Left forelimb (tissue), 1 donor: ENCODE data around the gene TOR1AIP1.

Experiments
- DNase-seq: peaks from one replicate; pipeline ENCODE4 v3.0.0-alpha.2; 2018; ENCODE audit warnings: low spot score

TOR1AIP1 gene

GRCh38 chr1:179881642-179882252 is 338 bp upstream of the TOR1AIP1 start:
- DNase-seq, result no peak

DNA sequence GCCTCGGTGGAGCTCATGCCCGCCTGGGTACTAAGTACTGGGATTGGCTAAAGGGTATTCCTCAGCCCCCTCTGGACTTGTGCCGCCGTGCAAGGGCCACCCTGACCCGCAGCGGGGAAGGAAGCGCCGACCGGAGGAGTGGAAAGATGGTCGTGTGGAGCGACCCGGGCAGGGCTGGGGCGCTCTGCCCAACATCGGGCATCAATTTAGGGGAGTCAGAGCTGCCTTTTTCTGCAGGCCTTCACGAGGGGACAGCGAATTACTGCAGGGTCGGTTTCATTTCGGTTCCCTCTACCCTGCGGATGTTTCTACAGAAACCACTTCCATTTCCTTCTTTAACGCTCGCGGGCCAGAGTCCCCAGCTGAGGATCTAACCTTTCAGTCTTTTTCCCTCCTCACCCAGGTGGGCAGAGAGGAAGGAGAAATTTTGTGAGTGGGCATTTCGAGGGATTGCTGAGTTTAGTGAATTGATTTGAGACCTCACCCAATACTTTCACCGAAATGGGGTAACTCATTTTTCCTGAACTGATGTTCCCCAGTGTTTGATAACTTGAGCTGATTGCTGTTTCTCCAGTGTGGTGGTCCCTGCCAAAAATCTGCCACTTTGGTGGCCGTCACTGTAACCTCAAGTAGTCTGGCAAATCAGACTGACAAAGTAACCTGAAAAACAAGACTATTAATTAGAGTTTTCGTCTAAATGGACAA is 1.1 kb downstream of the TOR1AIP1 start:
- DNase-seq, result no peak

- DNase-seq, result no peak
These were observed 1.7 kb downstream of the TOR1AIP1 start for GRCh38 chr1:179883745-179884138.

GRCh38 chr1:179888071-179888470 is 6.0 kb downstream of the TOR1AIP1 start:
- no peak for DNase-seq

DNA sequence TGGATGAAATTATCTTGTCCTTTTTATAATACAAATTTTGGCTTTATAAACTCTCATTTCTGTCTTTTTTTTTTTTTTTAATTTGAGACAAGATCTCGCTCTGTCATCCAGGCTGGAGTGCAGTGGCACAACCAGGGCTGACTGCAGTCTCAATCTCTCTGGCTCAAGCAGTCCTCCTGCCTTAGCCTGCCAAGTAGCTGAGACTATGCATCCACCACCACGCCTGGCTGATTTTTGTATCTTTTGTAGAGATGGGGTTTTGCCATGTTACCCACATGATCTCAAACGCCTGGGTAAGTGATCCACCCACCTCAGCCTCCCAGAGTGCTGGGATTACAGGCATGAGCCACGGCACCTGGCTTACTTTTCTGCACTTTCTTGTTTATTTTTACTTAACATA is 7.5 kb downstream of the TOR1AIP1 start:
- no peak for DNase-seq

GRCh38 chr1:179910934-179911333 is 28.8 kb downstream of the TOR1AIP1 start:
- no peak for DNase-seq

DNA sequence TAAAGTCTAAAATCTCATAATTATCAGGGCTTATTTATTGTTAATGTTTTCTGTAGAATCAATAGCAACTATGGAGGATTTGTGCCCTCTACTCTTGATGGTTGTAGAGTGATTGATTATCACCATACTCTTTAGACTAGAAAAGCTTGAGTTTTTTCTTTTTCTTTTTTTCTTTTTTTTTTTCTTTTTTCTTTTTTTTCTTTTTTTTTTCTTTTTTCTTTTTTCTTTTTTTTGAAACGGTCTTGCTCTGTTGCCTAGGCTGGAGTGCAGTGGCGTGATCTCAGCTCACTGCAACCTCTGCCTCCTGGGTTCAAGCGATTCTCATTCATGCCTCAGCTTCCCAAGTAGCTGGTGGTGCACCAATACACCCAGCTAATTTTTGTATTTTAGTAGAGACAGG is 29.7 kb downstream of the TOR1AIP1 start:
- no peak for DNase-seq

GRCh38 chr1:179917601-179918429 is 35.7 kb downstream of the TOR1AIP1 start:
- DNase-seq, result no peak

DNA sequence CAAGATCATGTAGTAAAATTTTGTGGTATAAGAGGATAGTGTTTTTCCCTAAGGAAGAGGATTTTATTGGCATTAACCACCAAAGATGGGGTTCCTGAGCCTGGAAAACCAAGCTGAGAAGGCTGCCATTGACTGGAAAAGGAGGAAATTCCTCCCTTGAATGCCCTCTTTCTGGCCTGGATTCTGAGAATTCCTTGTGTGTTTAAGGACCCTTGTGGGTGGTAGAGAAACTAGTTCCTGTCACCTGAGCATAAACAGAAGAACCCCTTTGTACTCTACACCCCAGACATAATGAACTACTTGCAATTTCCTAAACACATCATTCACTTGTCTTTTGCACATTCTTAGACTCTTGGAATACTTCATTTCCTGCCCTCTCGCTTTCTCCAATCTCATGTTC is 39.4 kb downstream of the TOR1AIP1 start:
- DNase-seq, result no peak

- no peak for DNase-seq
These were observed 40.1 kb downstream of the TOR1AIP1 start for GRCh38 chr1:179921981-179922872.

- DNase-seq, result no peak
These were observed 40.9 kb downstream of the TOR1AIP1 start for GRCh38 chr1:179923029-179923428.

DNA sequence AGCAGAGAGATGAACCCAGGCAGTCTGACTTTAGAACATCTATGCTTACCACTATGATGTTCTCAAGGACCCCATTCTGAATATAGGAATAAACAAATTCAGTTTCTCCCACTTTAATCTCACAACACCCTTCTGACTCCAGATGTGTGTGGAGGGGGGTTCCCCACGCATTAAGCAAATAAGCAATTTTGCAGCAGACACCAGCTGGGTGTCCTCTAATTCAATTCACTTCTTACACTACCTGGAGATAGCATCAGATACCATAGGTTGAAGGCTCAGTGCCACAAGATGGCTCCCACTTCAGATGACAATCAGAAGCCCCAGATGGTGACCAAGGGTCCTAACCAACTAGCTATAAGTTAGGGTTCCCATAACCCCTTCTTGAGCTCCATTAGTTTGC is 42.2 kb downstream of the TOR1AIP1 start:
- DNase-seq, result no peak

DNA sequence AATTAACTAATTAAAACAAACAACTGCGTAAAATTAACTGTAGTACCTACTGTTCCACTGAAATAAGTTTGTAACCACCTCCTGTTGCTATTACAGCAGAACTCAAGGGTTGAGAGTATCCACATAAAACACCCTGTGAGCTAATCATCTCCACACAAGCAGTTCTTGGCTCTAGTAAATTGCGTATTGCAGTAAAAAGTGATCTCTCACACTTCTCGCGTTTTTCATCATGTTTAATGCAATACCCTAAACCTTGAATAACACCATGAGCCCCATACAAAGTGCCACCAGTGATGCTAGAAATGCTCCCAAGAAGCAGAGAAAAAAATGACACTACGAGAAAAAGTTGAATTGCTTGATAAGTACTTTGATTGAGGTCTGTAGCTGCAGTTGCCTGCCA is 43.2 kb downstream of the TOR1AIP1 start:
- DNase-seq, result no peak

DNA sequence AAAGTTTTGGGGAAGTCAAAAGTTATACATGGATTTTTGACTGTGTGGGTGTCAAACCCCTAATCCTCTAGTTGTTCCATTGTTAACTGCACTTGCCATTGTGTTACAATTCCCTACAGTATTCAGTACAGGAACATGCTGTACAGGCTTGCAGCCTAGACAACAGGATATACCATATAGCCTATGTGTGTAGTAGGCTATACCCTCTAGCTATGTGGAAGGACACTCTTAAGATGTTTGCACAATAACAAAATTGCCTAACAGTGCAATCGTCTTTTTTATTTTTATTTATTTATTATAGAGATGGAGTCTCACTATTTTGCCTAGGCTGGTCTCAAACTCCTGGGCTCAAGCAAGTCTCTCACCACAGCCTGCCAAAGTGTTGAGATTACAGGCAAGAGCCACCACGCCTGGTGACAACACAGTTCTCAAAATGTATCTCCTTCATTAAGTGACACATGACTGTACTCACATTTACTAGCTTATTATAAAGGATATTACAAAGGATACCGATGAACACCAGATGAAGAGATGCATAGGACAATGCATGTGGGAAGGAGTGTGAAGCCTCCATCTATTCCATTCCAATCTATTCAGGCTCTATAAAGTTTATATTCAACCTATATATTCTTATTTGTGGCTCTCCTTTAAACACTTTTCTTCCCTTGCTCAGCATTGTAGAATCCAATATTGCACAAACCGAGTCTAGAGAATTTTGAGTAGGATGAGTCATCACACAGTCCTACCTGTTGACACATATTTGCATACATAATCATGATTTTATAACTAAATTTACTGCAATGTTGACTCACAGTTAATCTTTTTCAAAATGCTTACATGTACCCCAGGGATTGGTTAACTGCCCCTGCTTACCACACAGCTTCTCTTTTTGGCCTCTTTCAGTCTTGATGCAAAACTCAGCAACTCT is 44.1 kb downstream of the TOR1AIP1 start:
- no peak for DNase-seq

- DNase-seq, result no peak
These were observed 44.7 kb downstream of the TOR1AIP1 start for GRCh38 chr1:179926850-179927205.

GRCh38 chr1:179929955-179930798 is 48.1 kb downstream of the TOR1AIP1 start:
- DNase-seq, result no peak

GRCh38 chr1:179930867-179931266 is 48.8 kb downstream of the TOR1AIP1 start:
- no peak for DNase-seq

GRCh38 chr1:179933219-179933618 is 51.1 kb downstream of the TOR1AIP1 start:
- DNase-seq, result no peak

GRCh38 chr1:179935909-179936496 is 53.9 kb downstream of the TOR1AIP1 start:
- DNase-seq, result no peak
